ENCODE data around the gene HCRT. TPM values are rescaled to one million over a fixed set of nuclear protein-coding genes. Genes with fewer than 3 reads are reported as not detected.

HCRT gene
- total and polyA plus RNA-seq, 2 of the 8 experiments (the other 6 are each of a cell fraction or from before 2014, with no cell fraction given): not detected

- no peak overlapping the region for H3K23ac ChIP-seq (ENCODE audit: insufficient read length)
- H2BK5ac ChIP-seq (ENCODE audit: low read depth, low read length): no peak overlapping the region
- FAIRE-seq (no peak), DNase-seq (ENCODE audit: low read depth in 1 of 2, low spot score in 2 of 2) (no peak)
- H3K4me3 ChIP-seq (ENCODE audit: extremely low read depth in 1 of 4, insufficient read depth in 2 of 4, low read depth in 3 of 4, low read length in 4 of 4): no peak overlapping the region
- no peaks in the 10 kb centered on the region for H3K9me3 ChIP-seq (ENCODE audit: insufficient read depth in 2 of 2, low read depth in 1 of 2, low read length in 1 of 2)
- CTCF ChIA-PET (ENCODE audit: partially characterized antibody): interaction anchor here (1.2 to 2.3 kb wide), 4 partner anchors 12 to 40 kb away, joined by 3 to 7 read pairs (median 4); partner anchors contain the start of gene KCNH4
- no peak overlapping the region for H3K56ac ChIP-seq (replicated peaks; ENCODE audit: insufficient read length, low read depth, low read length)
- no peaks in the 10 kb centered on the region for H3K23me2 ChIP-seq (ENCODE audit: low read depth, low read length)
- H3K4me1 ChIP-seq (replicated peaks in 1 of 4; ENCODE audit: control insufficient read depth in 3 of 4, insufficient read depth in 4 of 4, low read length in 3 of 4): no peaks in the 10 kb centered on the region
- no peak overlapping the region for H2AK5ac ChIP-seq (ENCODE audit: low read depth, low read length)
- H3K4ac ChIP-seq (replicated peaks; ENCODE audit: insufficient read length, low read depth, low read length): no peak overlapping the region
- no peak overlapping the region for H4K8ac ChIP-seq (ENCODE audit: extremely low read depth, insufficient read depth, low read length)
- POLR2A ChIA-PET (ENCODE audit: partially characterized antibody): no interaction called here
- H3K79me1 ChIP-seq (ENCODE audit: low read depth, low read length): no peaks in the 10 kb centered on the region
- no peak overlapping the region for H2AFZ ChIP-seq (ENCODE audit: low read length)
- no peak overlapping the region for H3K4me2 ChIP-seq (ENCODE audit: insufficient read depth in 1 of 2, low read depth in 2 of 2, low read length in 2 of 2)
- no peak overlapping the region for H2BK15ac ChIP-seq (ENCODE audit: low read length)
- no peaks in the 10 kb centered on the region for H4K20me1 ChIP-seq (replicated peaks in 1 of 2; ENCODE audit: control insufficient read depth in 1 of 2, insufficient read depth in 2 of 2, low read length in 2 of 2)
- H3K27ac ChIP-seq (ENCODE audit: low read depth, low read length): no peak overlapping the region
- no peak overlapping the region for H2BK12ac ChIP-seq (ENCODE audit: low read depth, low read length)
- peaks cover 0 to 24% (median 8%) of the 10 kb centered on the region in 4 experiments; a peak in 6 of 8 replicates for H3K36me3 ChIP-seq (ENCODE audit: control insufficient read depth in 2 of 4, insufficient read depth in 4 of 4, low read length in 3 of 4)
- WGBS, 2 experiments (ENCODE audit: extremely low coverage in 1 of 2, insufficient coverage in 1 of 2, insufficient read length in 1 of 2, insufficient replicate concordance in 2 of 2, low coverage in 1 of 2, low lambda C conversion rate in 2 of 2, missing lambda C conversion rate in 1 of 2): 94% methylated on average over 5 of the region's 5 CpGs; no CpG with 5 or more reads in 1 of the 2 experiments
- no peaks in the 10 kb centered on the region for H3K27me3 ChIP-seq (replicated peaks in 1 of 4; ENCODE audit: control insufficient read depth in 3 of 4, extremely low read depth in 1 of 4, insufficient read depth in 3 of 4, low read length in 3 of 4)
- no peak overlapping the region for H3K18ac ChIP-seq (ENCODE audit: extremely low read depth, low read length)
- no peak overlapping the region for H3K14ac ChIP-seq (ENCODE audit: insufficient read length)
- no peak overlapping the region for H2BK120ac ChIP-seq (replicated peaks; ENCODE audit: low read depth, low read length)
- no peak overlapping the region for H4K5ac ChIP-seq (ENCODE audit: insufficient read length, low read depth, low read length)
- H3K79me2 ChIP-seq (ENCODE audit: control insufficient read depth in 1 of 2, insufficient read depth in 2 of 2, low read length in 2 of 2): no peaks in the 10 kb centered on the region
- TF ChIP-seq POU5F1 (IDR thresholded peaks at IDR 0.05; ENCODE audit: low read depth, low read length) (no peak), SP4 (IDR thresholded peaks at IDR 0.05; ENCODE audit: low read length) (no peak), CHD2 (IDR thresholded peaks at IDR 0.05; ENCODE audit: low read length) (no peak), EGR1 (IDR thresholded peaks at IDR 0.05; ENCODE audit: borderline replicate concordance, low read depth, low read length) (no peak), TBP (IDR thresholded peaks at IDR 0.05; ENCODE audit: low read depth, low read length) (no peak), KDM5A (IDR thresholded peaks at IDR 0.05; ENCODE audit: low read length) (no peak), EZH2 (IDR thresholded peaks at IDR 0.05; ENCODE audit: low read depth, low read length, severe bottlenecking) (no peak), BRCA1 (IDR thresholded peaks at IDR 0.05; ENCODE audit: low read depth, low read length) (no peak), MAFK (IDR thresholded peaks at IDR 0.05; ENCODE audit: low read depth, low read length) (no peak), BCL11A (IDR thresholded peaks at IDR 0.05; ENCODE audit: low read depth in 2 of 2, low read length in 2 of 2) (no peak), POLR2A (IDR thresholded peaks at IDR 0.05; ENCODE audit: control extremely low read depth in 1 of 2, low read depth in 2 of 2, low read length in 2 of 2) (no peak), NRF1 (IDR thresholded peaks at IDR 0.05; ENCODE audit: low read depth, low read length) (no peak), SRF (IDR thresholded peaks at IDR 0.05; ENCODE audit: low read depth, low read length) (no peak), ASH2L (IDR thresholded peaks at IDR 0.05; ENCODE audit: low read length) (no peak), FOSL1 (IDR thresholded peaks at IDR 0.05; ENCODE audit: insufficient read depth, low read depth, low read length) (no peak), CBX5 (IDR thresholded peaks at IDR 0.05; ENCODE audit: low read depth, low read length) (no peak)
- no peak overlapping the region for H4K91ac ChIP-seq (replicated peaks; ENCODE audit: insufficient read length, low read length)
- no peak overlapping the region for H2BK20ac ChIP-seq (ENCODE audit: low read length)
- no peak overlapping the region for H3K9ac ChIP-seq (replicated peaks in 1 of 4; ENCODE audit: extremely low read depth in 1 of 4, low read depth in 3 of 4, low read length in 3 of 4)
These were observed 17.4 kb upstream of the HCRT start for GRCh38 chr17:42202696-42203095.

Measured in H1 (cell line).